ENCODE data around the gene BMP5.

The BMP5 gene

DNA sequence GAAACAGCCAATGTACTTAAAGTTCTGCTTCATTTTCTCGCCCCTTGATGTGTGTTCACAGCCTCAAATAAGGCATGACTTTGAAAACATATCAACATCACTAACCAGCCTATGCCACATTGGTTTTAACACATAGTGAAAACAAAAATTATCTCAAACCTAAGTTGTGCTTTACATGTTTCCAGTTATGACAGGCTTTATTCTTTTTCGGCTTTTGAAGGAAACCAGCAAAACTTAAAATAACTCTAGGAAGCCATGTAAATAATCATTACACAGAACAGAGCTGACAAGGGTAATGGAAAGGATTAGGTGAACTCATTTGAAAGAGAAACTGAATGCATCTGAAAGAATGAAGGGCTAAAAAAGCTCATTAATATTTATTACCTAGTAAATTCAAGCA lies 42.1 kb downstream of the BMP5 start:
- no peaks in the 10 kb centered on the region for H3K9me2 ChIP-seq (replicated peaks; ENCODE audit: insufficient read depth, low read length)
- H3K4me1 ChIP-seq (ENCODE audit: low read length), result no peaks in the 10 kb centered on the region
- H2AFZ ChIP-seq (ENCODE audit: low read length), result no peak overlapping the region
- H3K4me2 ChIP-seq (ENCODE audit: low read depth, low read length), result no peak overlapping the region
- no peaks in the 10 kb centered on the region for H3K36me3 ChIP-seq (replicated peaks; ENCODE audit: insufficient read depth, low read length)
- H3K9me3 ChIP-seq (replicated peaks; ENCODE audit: insufficient read depth, low read length), result no peaks in the 10 kb centered on the region
- H3K4me3 ChIP-seq (ENCODE audit: low read length), result no peak overlapping the region
- no peak for DNase-seq
- TF ChIP-seq EZH2 (optimal IDR thresholded peaks at IDR 0.05; ENCODE audit: low read depth, low read length) (no peak), EZH2phosphoT487 (IDR thresholded peaks at IDR 0.05; ENCODE audit: low read length) (no peak)
- TF ChIP-seq, protein P1, sequence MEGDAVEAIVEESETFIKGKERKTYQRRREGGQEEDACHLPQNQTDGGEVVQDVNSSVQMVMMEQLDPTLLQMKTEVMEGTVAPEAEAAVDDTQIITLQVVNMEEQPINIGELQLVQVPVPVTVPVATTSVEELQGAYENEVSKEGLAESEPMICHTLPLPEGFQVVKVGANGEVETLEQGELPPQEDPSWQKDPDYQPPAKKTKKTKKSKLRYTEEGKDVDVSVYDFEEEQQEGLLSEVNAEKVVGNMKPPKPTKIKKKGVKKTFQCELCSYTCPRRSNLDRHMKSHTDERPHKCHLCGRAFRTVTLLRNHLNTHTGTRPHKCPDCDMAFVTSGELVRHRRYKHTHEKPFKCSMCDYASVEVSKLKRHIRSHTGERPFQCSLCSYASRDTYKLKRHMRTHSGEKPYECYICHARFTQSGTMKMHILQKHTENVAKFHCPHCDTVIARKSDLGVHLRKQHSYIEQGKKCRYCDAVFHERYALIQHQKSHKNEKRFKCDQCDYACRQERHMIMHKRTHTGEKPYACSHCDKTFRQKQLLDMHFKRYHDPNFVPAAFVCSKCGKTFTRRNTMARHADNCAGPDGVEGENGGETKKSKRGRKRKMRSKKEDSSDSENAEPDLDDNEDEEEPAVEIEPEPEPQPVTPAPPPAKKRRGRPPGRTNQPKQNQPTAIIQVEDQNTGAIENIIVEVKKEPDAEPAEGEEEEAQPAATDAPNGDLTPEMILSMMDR (IDR thresholded peaks at IDR 0.05; ENCODE audit: low read length), result no peak
- no peaks in the 10 kb centered on the region for H4K20me1 ChIP-seq (ENCODE audit: insufficient read depth, low read length)
- H3F3A ChIP-seq (ENCODE audit: insufficient read depth, low read length), result no peaks in the 10 kb centered on the region
- H3K27me3 ChIP-seq (replicated peaks; ENCODE audit: insufficient read depth, low read length), result no peaks in the 10 kb centered on the region
- no peak overlapping the region for H3K27ac ChIP-seq (ENCODE audit: low read length)
- no peak overlapping the region for H3K9ac ChIP-seq (ENCODE audit: low read length)
- H3K79me2 ChIP-seq (ENCODE audit: low read length), result no peaks in the 10 kb centered on the region

GRCh38 chr6:55827818-55828522 lies 47.4 kb downstream of the BMP5 start:
- no peaks in the 10 kb centered on the region for H3K4me1 ChIP-seq (ENCODE audit: low read length)

DNA sequence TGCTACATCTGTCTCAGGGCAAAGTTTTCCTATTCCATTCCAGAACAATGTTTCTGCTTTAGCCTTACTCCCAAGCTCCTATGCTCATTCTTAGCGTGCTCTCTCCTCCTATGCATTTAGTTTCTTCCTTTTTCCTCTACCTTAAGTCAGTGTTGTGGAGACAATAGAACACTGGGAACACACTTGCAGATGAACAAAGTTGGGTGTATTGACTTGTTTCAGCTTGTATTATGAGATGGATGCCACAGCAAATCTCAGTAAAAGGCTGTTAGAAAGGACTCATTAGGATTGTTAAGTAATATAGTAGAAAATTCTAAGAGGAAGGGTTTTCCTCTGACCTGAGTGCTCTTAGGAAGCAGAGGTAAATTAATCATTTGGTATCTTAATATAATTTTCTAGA lies 48.4 kb downstream of the BMP5 start:
- Histone ChIP-seq H3F3A (ENCODE audit: insufficient read depth, low read length) (no peaks in the 10 kb centered on the region), H3K4me2 (ENCODE audit: low read depth, low read length) (no peak overlapping the region), H4K20me1 (ENCODE audit: insufficient read depth, low read length) (no peaks in the 10 kb centered on the region)

More at GRCh38 chr6:55827818-55828522, 47.4 kb downstream of the BMP5 start:
- no peak for DNase-seq
- Histone ChIP-seq H3K4me3 (ENCODE audit: low read length) (no peak overlapping the region), H3K9ac (ENCODE audit: low read length) (no peak overlapping the region), H3K27me3 (replicated peaks; ENCODE audit: insufficient read depth, low read length) (no peaks in the 10 kb centered on the region), H4K20me1 (ENCODE audit: insufficient read depth, low read length) (no peaks in the 10 kb centered on the region), H3K79me2 (ENCODE audit: low read length) (no peaks in the 10 kb centered on the region), H3K27ac (ENCODE audit: low read length) (no peak overlapping the region), H3K36me3 (replicated peaks; ENCODE audit: insufficient read depth, low read length) (no peaks in the 10 kb centered on the region), H3K9me3 (replicated peaks; ENCODE audit: insufficient read depth, low read length) (no peaks in the 10 kb centered on the region), H2AFZ (ENCODE audit: low read length) (no peak overlapping the region), H3K9me2 (replicated peaks; ENCODE audit: insufficient read depth, low read length) (no peaks in the 10 kb centered on the region), H3F3A (ENCODE audit: insufficient read depth, low read length) (no peaks in the 10 kb centered on the region), H3K4me2 (ENCODE audit: low read depth, low read length) (no peak overlapping the region)
- TF ChIP-seq EZH2 (optimal IDR thresholded peaks at IDR 0.05; ENCODE audit: low read depth, low read length) (no peak), EZH2phosphoT487 (IDR thresholded peaks at IDR 0.05; ENCODE audit: low read length) (no peak)
- TF ChIP-seq, protein P1 (IDR thresholded peaks at IDR 0.05; ENCODE audit: low read length), result no peak

More for the DNA sequence above, 48.4 kb downstream of the BMP5 start:
- H3K36me3 ChIP-seq (replicated peaks; ENCODE audit: insufficient read depth, low read length), result no peaks in the 10 kb centered on the region
- no peaks in the 10 kb centered on the region for H3K4me1 ChIP-seq (ENCODE audit: low read length)
- H3K9me3 ChIP-seq (replicated peaks; ENCODE audit: insufficient read depth, low read length), result no peaks in the 10 kb centered on the region
- no peak overlapping the region for H3K27ac ChIP-seq (ENCODE audit: low read length)
- no peaks in the 10 kb centered on the region for H3K79me2 ChIP-seq (ENCODE audit: low read length)
- no peak overlapping the region for H2AFZ ChIP-seq (ENCODE audit: low read length)
- TF ChIP-seq, protein P1 (IDR thresholded peaks at IDR 0.05; ENCODE audit: low read length), result no peak
- no peaks in the 10 kb centered on the region for H3K27me3 ChIP-seq (replicated peaks; ENCODE audit: insufficient read depth, low read length)
- DNase-seq, result no peak
- H3K4me3 ChIP-seq (ENCODE audit: low read length), result no peak overlapping the region
- no peak overlapping the region for H3K9ac ChIP-seq (ENCODE audit: low read length)
- H3K9me2 ChIP-seq (replicated peaks; ENCODE audit: insufficient read depth, low read length), result no peaks in the 10 kb centered on the region

Data from MM.1S (cell line).